Measurements from ENCODE around the gene SUPT20HL1.

Gene SUPT20HL1

GRCh38 chrX:24396931-24397279, 36.5 kb downstream of the SUPT20HL1 start:
- DNase-seq (ENCODE audit: low spot score): no peak

- DNase-seq (ENCODE audit: low spot score): no peak
These were observed 38.3 kb downstream of the SUPT20HL1 start for GRCh38 chrX:24398766-24399165.

GRCh38 chrX:24399550-24399949, 39.1 kb downstream of the SUPT20HL1 start:
- DNase-seq (ENCODE audit: low spot score): no peak

GRCh38 chrX:24405959-24406358, 45.5 kb downstream of the SUPT20HL1 start:
- DNase-seq (ENCODE audit: low spot score): no peak

Data from AG08395 (cell line).